ENCODE results near the gene ESPL1.
A peak's percentile ranks its signal among the peaks of the same experiment; 100 is the strongest.
"Not testable (repeated sequence)": the region's sequence is repeated elsewhere in the genome, so short reads cannot be mapped to it uniquely, and the experiment has no call there.

Gene ESPL1

GRCh38 chr12:53330671-53331070 is 62.6 kb downstream of the ESPL1 start:
- WGBS = 90% methylated on average over 5 of the region's 5 CpGs
- no peaks in the 10 kb centered on the region for H3K36me3 ChIP-seq (ENCODE audit: insufficient read depth, low read length)
- H3K9ac ChIP-seq (ENCODE audit: low read depth, low read length) = no peak overlapping the region
- no peak overlapping the region for H3K27ac ChIP-seq (ENCODE audit: low read depth, low read length)
- no peaks in the 10 kb centered on the region for H3K9me3 ChIP-seq (ENCODE audit: insufficient read depth, low read depth, low read length)
- H3K27me3 ChIP-seq (ENCODE audit: insufficient read depth, low read length) = peaks cover 38% of the 10 kb centered on the region
- no peak overlapping the region for H3K4me3 ChIP-seq (ENCODE audit: low read length)
- H3K4me1 ChIP-seq (ENCODE audit: insufficient read depth, low read length) = peaks cover 12% of the 10 kb centered on the region

DNA sequence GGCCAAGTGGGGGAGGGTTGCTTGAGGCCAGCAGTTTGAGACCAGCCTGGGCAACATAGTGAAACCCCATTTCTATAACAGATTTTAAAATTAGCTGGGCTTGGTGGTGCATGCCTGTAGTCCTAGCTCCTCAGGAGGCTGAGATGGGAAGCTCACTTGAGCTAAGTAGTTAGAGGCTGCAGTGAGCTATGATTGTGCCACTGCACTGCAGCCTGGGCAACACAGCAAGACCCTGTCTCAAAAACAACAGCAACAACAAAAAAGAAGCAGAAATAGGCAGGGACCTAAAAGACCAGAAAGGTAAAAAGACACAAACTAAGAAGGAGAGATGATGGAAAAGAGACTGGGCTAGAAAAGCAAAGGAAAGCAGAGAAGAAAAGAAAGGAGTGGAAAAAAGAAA is 64.2 kb downstream of the ESPL1 start:
- not testable (repeated sequence) for H3K9ac ChIP-seq (ENCODE audit: low read depth, low read length); H3K9me3 ChIP-seq (ENCODE audit: insufficient read depth, low read depth, low read length)
- H3K27me3 ChIP-seq (ENCODE audit: insufficient read depth, low read length) = peaks cover 24% of the 10 kb centered on the region; the same call in 1 of the 2 replicates

GRCh38 chr12:53332744-53333143 is 64.6 kb downstream of the ESPL1 start:
- Histone ChIP-seq H3K9ac (ENCODE audit: low read depth, low read length) (no peak overlapping the region), H3K27me3 (ENCODE audit: insufficient read depth, low read length) (peaks cover 20% of the 10 kb centered on the region; the same call in 1 of the 2 replicates), H3K4me3 (ENCODE audit: low read length) (no peak overlapping the region), H3K27ac (ENCODE audit: low read depth, low read length) (no peak overlapping the region), H3K36me3 (ENCODE audit: insufficient read depth, low read length) (no peaks in the 10 kb centered on the region), H3K4me1 (ENCODE audit: insufficient read depth, low read length) (peaks cover 13% of the 10 kb centered on the region), H3K9me3 (ENCODE audit: insufficient read depth, low read depth, low read length) (no peaks in the 10 kb centered on the region)
- WGBS = 87% methylated on average over 14 of the region's 15 CpGs

More for the DNA sequence above, 64.2 kb downstream of the ESPL1 start:
- peaks cover 12% of the 10 kb centered on the region for H3K4me1 ChIP-seq (ENCODE audit: insufficient read depth, low read length)
- H3K36me3 ChIP-seq (ENCODE audit: insufficient read depth, low read length); H3K27ac ChIP-seq (ENCODE audit: low read depth, low read length); H3K4me3 ChIP-seq (ENCODE audit: low read length): not testable (repeated sequence)

DNA sequence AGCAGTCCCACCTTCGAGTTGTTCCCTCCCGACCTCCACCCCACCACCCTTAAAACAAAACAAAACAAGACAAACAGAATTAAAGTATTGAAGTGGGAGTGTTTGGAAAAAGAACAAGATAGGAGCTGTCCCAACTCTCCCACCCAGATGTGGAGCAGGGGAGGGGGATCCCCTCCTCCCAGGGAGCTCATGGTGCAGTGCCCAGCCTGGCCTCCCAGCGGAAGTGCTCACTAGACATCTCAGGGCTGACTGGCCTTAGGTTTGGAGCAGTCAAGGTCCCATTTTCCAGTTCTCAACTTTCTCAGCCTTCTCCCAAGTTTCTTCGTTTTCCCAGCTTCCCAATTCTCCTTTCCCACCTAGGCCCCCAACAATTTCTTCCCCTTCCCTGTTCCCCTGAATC is 65.2 kb downstream of the ESPL1 start:
- H3K27me3 ChIP-seq (ENCODE audit: insufficient read depth, low read length) = peaks cover 15% of the 10 kb centered on the region; the same call in 1 of the 2 replicates
- H3K4me1 ChIP-seq (ENCODE audit: insufficient read depth, low read length) = peaks cover 16% of the 10 kb centered on the region
- H3K9me3 ChIP-seq (ENCODE audit: insufficient read depth, low read depth, low read length) = no peaks in the 10 kb centered on the region
- no peaks in the 10 kb centered on the region for H3K36me3 ChIP-seq (ENCODE audit: insufficient read depth, low read length)
- no peak overlapping the region for H3K9ac ChIP-seq (ENCODE audit: low read depth, low read length)
- 94% methylated on average over 3 of the region's 4 CpGs for WGBS
- H3K4me3 ChIP-seq (ENCODE audit: low read length) = no peak overlapping the region
- H3K27ac ChIP-seq (ENCODE audit: low read depth, low read length) = no peak overlapping the region

DNA sequence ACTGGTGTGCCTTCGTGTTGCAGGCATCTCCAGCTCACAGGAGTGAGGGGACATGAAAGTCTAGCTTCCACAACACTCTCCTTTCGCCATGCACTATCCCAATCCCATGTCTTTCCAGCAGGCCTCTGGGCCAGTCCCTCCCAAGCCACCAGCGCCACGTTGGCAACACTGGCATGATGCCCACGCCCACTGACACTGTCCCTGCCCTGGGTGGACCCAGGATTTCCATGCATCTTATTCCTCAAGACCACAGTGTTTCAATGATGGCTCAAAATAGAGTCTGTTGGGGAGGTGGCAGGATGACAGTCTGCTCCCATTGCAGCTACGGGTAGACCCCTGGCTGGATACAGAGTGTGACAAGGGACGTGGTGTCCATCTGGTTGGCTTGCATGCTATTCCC is 65.7 kb downstream of the ESPL1 start:
- Histone ChIP-seq H3K4me3 (ENCODE audit: low read length) (no peak overlapping the region), H3K9me3 (ENCODE audit: insufficient read depth, low read depth, low read length) (no peaks in the 10 kb centered on the region), H3K9ac (ENCODE audit: low read depth, low read length) (no peak overlapping the region), H3K27me3 (ENCODE audit: insufficient read depth, low read length) (peaks cover 9% of the 10 kb centered on the region; the same call in 1 of the 2 replicates), H3K4me1 (ENCODE audit: insufficient read depth, low read length) (peaks cover 21% of the 10 kb centered on the region), H3K36me3 (ENCODE audit: insufficient read depth, low read length) (no peaks in the 10 kb centered on the region), H3K27ac (ENCODE audit: low read depth, low read length) (no peak overlapping the region)
- 82% methylated on average over 7 of the region's 7 CpGs for WGBS

- no peak overlapping the region for H3K4me3 ChIP-seq (ENCODE audit: low read length)
- H3K27ac ChIP-seq (ENCODE audit: low read depth, low read length) = no peak overlapping the region
- no peaks in the 10 kb centered on the region for H3K9me3 ChIP-seq (ENCODE audit: insufficient read depth, low read depth, low read length)
- H3K9ac ChIP-seq (ENCODE audit: low read depth, low read length) = no peak overlapping the region
- H3K27me3 ChIP-seq (ENCODE audit: insufficient read depth, low read length) = peaks cover 3% of the 10 kb centered on the region; the same call in 1 of the 2 replicates
- peaks cover 21% of the 10 kb centered on the region for H3K4me1 ChIP-seq (ENCODE audit: insufficient read depth, low read length)
- no peaks in the 10 kb centered on the region for H3K36me3 ChIP-seq (ENCODE audit: insufficient read depth, low read length)
- WGBS = 72% methylated on average over 8 of the region's 8 CpGs
Observed at GRCh38 chr12:53334822-53335221, 66.7 kb downstream of the ESPL1 start.

GRCh38 chr12:53336181-53336681 is 68.1 kb downstream of the ESPL1 start, which contains the start of gene SP7:
TSS of gene SP7 (minus strand) at chr12:53336354. CDS start at chr12:53335646, 708 bp downstream.
- Histone ChIP-seq H3K4me3 (ENCODE audit: low read length) (no peak within 1 kb of the TSS), H3K27ac (ENCODE audit: low read depth, low read length) (no peak within 1 kb of the TSS), H3K36me3 (ENCODE audit: insufficient read depth, low read length) (no peaks in the 10 kb centered on the region), H3K4me1 (ENCODE audit: insufficient read depth, low read length) (peaks cover 21% of the 10 kb centered on the region), H3K27me3 (ENCODE audit: insufficient read depth, low read length) (peaks cover 7% of the 10 kb centered on the region; the same call in 1 of the 2 replicates), H3K9me3 (ENCODE audit: insufficient read depth, low read depth, low read length) (no peaks in the 10 kb centered on the region), H3K9ac (ENCODE audit: low read depth, low read length) (peak within 1 kb of the TSS; percentile 20; the same call in 1 of the 2 replicates)
- 71% methylated on average over 12 of the region's 15 CpGs for WGBS

GRCh38 chr12:53338017-53338416 is 69.9 kb downstream of the ESPL1 start:
- 56% methylated on average over 11 of the region's 11 CpGs for WGBS
- Histone ChIP-seq H3K36me3 (ENCODE audit: insufficient read depth, low read length) (no peaks in the 10 kb centered on the region), H3K9ac (ENCODE audit: low read depth, low read length) (no peak overlapping the region), H3K27me3 (ENCODE audit: insufficient read depth, low read length) (peaks cover 7% of the 10 kb centered on the region), H3K9me3 (ENCODE audit: insufficient read depth, low read depth, low read length) (no peaks in the 10 kb centered on the region), H3K4me1 (ENCODE audit: insufficient read depth, low read length) (peaks cover 21% of the 10 kb centered on the region), H3K4me3 (ENCODE audit: low read length) (no peak overlapping the region), H3K27ac (ENCODE audit: low read depth, low read length) (no peak overlapping the region)

- WGBS = 61% methylated on average over 5 of the region's 6 CpGs
Observed at GRCh38 chr12:53338916-53339315, 70.8 kb downstream of the ESPL1 start.

GRCh38 chr12:53340398-53340797 is 72.3 kb downstream of the ESPL1 start:
- Histone ChIP-seq H3K4me1 (ENCODE audit: insufficient read depth, low read length) (peaks cover 27% of the 10 kb centered on the region), H3K27ac (ENCODE audit: low read depth, low read length) (no peak overlapping the region), H3K36me3 (ENCODE audit: insufficient read depth, low read length) (no peaks in the 10 kb centered on the region), H3K27me3 (ENCODE audit: insufficient read depth, low read length) (peaks cover 23% of the 10 kb centered on the region), H3K4me3 (ENCODE audit: low read length) (no peak overlapping the region), H3K9ac (ENCODE audit: low read depth, low read length) (no peak overlapping the region), H3K9me3 (ENCODE audit: insufficient read depth, low read depth, low read length) (no peaks in the 10 kb centered on the region)
- WGBS = 86% methylated on average over 9 of the region's 9 CpGs

More at GRCh38 chr12:53338916-53339315, 70.8 kb downstream of the ESPL1 start:
- Histone ChIP-seq H3K9ac (ENCODE audit: low read depth, low read length) (no peak overlapping the region), H3K36me3 (ENCODE audit: insufficient read depth, low read length) (no peaks in the 10 kb centered on the region), H3K9me3 (ENCODE audit: insufficient read depth, low read depth, low read length) (no peaks in the 10 kb centered on the region), H3K27me3 (ENCODE audit: insufficient read depth, low read length) (peaks cover 15% of the 10 kb centered on the region), H3K4me3 (ENCODE audit: low read length) (no peak overlapping the region), H3K27ac (ENCODE audit: low read depth, low read length) (no peak overlapping the region), H3K4me1 (ENCODE audit: insufficient read depth, low read length) (peaks cover 21% of the 10 kb centered on the region)

Data from HUES64 (cell line).